Choroid plexus epithelial cell (primary cell): ENCODE data around the gene LRP2BP.

Source experiments
- DNase-seq: peaks from one replicate; pipeline ENCODE4 v3.0.0-alpha.2; 2010; ENCODE audit warnings: low read depth
- H3K4me3 ChIP-seq: 2 replicates; pipeline ENCODE4 v1.5.1; 2011; ENCODE audit warnings: low read depth, mild to moderate bottlenecking, control low read depth, low read length, moderate library complexity
- TF ChIP-seq, protein P1 (sequence below): conservative IDR thresholded peaks from 2 replicates; pipeline ENCODE4 v1.5.1; 2011; ENCODE audit warnings: low read depth, mild to moderate bottlenecking, control low read depth, inconsistent platforms, low read length, moderate library complexity

LRP2BP gene

DNA sequence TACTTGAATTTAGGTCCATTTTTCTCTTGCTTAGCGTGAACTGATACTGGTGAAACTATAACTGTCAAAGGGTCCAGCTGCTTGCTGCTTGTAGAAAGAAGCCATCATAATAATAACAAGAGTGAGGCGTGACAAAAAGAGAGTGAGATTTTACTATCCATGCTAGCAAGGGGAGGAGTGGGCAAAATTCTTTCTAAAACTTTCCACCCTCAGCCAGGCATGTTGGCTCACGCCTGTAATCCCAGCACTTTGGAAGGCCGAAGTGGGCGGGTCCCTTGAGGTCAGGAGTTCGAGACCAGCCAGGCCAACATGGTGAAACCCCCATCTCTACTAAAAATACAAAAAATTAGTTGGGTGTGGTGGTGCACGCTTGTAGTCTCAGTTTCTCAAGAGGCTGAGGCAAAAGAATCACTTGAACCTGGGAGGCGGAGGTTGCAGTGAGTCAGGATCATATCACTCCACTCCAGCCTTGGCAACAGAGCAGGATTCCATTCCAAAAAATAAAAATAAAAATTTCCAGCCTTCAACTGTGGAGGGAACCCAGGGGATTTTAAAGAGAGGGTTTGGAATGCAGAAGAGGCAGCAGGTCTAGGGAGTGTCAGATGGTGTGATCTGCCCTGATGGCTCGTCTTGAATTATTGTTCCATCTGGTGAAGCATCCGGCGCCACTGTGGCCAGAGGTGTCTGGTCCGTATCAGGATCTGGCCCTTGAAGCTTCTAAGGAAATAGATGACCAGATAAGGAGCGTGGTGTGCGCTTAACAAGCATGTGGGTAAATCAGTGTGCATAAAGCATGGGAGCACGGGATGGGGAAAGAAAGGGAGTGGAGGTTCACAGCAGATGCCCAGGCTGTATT lies 51.8 kb downstream of the LRP2BP start:
- no peak overlapping the region for H3K4me3 ChIP-seq
- peak; percentile 53 for DNase-seq
- TF ChIP-seq, protein P1, sequence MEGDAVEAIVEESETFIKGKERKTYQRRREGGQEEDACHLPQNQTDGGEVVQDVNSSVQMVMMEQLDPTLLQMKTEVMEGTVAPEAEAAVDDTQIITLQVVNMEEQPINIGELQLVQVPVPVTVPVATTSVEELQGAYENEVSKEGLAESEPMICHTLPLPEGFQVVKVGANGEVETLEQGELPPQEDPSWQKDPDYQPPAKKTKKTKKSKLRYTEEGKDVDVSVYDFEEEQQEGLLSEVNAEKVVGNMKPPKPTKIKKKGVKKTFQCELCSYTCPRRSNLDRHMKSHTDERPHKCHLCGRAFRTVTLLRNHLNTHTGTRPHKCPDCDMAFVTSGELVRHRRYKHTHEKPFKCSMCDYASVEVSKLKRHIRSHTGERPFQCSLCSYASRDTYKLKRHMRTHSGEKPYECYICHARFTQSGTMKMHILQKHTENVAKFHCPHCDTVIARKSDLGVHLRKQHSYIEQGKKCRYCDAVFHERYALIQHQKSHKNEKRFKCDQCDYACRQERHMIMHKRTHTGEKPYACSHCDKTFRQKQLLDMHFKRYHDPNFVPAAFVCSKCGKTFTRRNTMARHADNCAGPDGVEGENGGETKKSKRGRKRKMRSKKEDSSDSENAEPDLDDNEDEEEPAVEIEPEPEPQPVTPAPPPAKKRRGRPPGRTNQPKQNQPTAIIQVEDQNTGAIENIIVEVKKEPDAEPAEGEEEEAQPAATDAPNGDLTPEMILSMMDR, result no peak

DNA sequence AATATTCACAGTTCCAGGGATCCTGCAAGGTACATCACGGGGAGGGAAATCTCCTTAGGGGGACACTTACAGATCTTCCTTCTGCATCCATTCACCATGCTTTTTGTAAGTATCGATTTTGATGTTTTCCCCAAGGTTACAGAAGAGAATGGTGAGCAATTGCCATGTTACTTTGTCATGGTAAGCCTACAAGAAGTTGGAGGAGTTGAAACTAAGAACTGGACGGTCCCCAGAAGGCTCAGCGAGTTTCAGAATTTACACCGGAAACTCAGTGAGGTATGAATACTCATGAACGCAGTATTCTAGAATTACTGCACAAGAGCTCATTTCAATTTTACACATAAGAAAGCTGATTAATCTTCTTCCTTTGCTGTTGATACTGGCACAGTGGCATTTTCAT lies 53.9 kb downstream of the LRP2BP start:
- no peak for DNase-seq
- no peak overlapping the region for H3K4me3 ChIP-seq
- TF ChIP-seq, protein P1, result no peak

DNA sequence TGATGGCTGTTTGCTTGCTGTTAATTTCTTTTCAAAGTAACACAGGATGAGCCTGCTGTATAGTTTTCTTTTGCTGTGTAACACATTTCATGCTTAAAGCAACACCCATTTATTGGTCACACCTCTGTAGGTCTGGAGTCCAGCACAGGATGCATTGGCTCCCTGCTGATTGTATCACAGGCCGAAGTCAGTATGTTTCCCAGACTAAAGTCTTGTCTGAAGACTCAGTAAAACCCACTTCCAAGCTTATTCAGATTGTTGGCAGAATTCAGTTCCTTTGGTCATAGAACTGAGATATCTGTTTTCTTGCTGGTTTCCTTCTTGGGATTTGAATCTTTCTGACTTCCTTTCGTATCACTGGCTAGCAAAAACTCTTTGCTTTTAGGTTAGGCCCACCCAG lies 54.3 kb downstream of the LRP2BP start:
- DNase-seq, result peak; percentile 40
- TF ChIP-seq, protein P1, result no peak
- H3K4me3 ChIP-seq, result no peak overlapping the region

DNA sequence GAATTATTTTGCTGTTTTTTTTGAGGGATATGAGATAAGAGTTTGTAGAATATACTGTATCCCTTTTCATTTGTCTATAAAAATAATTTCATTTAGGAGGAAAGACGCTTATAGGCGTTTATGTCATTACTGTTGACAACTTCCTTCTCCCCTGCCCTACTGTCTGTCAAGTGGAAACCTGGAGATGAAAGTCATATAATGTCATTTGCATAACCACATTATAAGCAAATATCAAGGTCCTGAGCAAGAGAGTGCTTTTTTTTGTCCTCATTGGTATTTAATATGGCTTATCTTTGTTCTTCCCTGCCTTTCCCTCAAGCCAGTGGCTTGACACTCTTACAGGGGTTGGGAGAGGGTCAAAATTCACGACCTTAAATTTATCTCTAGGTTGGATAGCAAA lies 55.8 kb downstream of the LRP2BP start:
- no peak for DNase-seq
- H3K4me3 ChIP-seq, result no peak overlapping the region
- TF ChIP-seq, protein P1, result no peak

DNA sequence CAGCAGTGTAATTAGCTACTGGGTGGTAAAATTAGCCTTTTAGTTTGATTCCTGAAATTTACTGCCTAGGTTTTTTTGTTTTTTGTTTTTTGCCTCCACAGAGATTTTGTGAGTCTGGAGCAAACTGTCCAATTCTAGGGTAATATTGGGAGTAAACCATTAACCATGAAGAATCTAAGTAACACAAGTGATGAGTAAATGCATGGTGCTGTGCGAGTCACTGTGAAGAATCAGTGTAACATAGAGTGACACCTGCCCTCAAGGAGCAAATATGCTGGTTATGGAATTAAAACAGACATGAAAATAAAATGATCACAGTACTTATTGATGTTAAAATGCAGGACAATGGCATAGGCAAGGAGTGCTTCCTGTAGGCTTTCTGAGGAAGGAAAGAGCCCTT lies 60.1 kb downstream of the LRP2BP start:
- no peak for DNase-seq
- TF ChIP-seq, protein P1, result no peak
- H3K4me3 ChIP-seq, result no peak overlapping the region

DNA sequence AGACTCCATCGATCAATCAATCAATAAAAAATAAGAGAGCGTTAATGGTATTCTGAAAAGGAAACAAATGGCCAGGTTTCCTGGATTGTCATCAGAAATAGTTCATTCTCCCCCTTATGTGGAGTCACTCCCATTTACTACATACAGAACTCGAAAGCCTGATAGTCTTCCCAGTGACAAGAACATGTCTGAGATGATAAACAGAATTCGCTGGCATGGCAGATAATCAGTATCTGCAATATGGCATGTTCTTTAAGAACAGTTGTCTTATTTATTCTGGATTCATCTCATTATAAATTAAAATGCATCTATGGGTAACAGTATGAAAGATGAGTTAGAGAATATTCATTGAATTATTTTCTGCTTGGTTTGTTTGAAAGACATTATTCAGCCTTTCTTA lies 61.4 kb downstream of the LRP2BP start:
- no peak for DNase-seq
- no peak overlapping the region for H3K4me3 ChIP-seq
- TF ChIP-seq, protein P1, result no peak
